Measurements from ENCODE around the gene ARID1B. TPM values are rescaled to one million over a fixed set of nuclear protein-coding genes. Genes with fewer than 3 reads are reported as not detected.

Gene ARID1B
- total RNA-seq, 6 experiments from 2014 or later, result 32.5 to 44.3 (median 36.5) TPM

- H3K27me3 Mint-ChIP-seq (ENCODE audit: insufficient read depth), result peaks cover 2% of the 10 kb centered on the region
- H3K4me3 Mint-ChIP-seq, result no peak overlapping the region
- H3K4me1 Mint-ChIP-seq (ENCODE audit: low read depth), result peaks cover 12% of the 10 kb centered on the region
- TF ChIP-seq CTCF (IDR thresholded peaks at IDR 0.05), result no peak
- H3K27ac Mint-ChIP-seq, result no peak overlapping the region
- no peak for DNase-seq
- no peaks in the 10 kb centered on the region for H3K36me3 Mint-ChIP-seq (ENCODE audit: low read depth)
- H3K9me3 Mint-ChIP-seq, result no peaks in the 10 kb centered on the region
These were observed 219.1 kb downstream of the ARID1B start for GRCh38 chr6:156996265-156996664.

GRCh38 chr6:156998794-156999330 lies 221.7 kb downstream of the ARID1B start:
- DNase-seq, result no peak
- H3K27me3 Mint-ChIP-seq (ENCODE audit: insufficient read depth), result peaks cover 2% of the 10 kb centered on the region; the same call in 1 of the 2 replicates
- no peak overlapping the region for H3K4me3 Mint-ChIP-seq
- TF ChIP-seq CTCF (IDR thresholded peaks at IDR 0.05), result no peak
- H3K27ac Mint-ChIP-seq, result no peak overlapping the region
- H3K9me3 Mint-ChIP-seq, result no peaks in the 10 kb centered on the region
- no peaks in the 10 kb centered on the region for H3K36me3 Mint-ChIP-seq (ENCODE audit: low read depth)
- H3K4me1 Mint-ChIP-seq (ENCODE audit: low read depth), result no peaks in the 10 kb centered on the region

- H3K4me1 Mint-ChIP-seq (ENCODE audit: low read depth), result no peaks in the 10 kb centered on the region; the same call in 1 of the 2 replicates
- peaks cover 2% of the 10 kb centered on the region; the same call in 1 of the 2 replicates for H3K27me3 Mint-ChIP-seq (ENCODE audit: insufficient read depth)
- no peak for TF ChIP-seq CTCF (IDR thresholded peaks at IDR 0.05)
- no peak for DNase-seq
- no peak overlapping the region for H3K4me3 Mint-ChIP-seq
- no peaks in the 10 kb centered on the region for H3K36me3 Mint-ChIP-seq (ENCODE audit: low read depth)
- no peak overlapping the region for H3K27ac Mint-ChIP-seq
- H3K9me3 Mint-ChIP-seq, result no peaks in the 10 kb centered on the region
These were observed 222.6 kb downstream of the ARID1B start for GRCh38 chr6:156999762-157000161.

GRCh38 chr6:157001716-157002115 lies 224.5 kb downstream of the ARID1B start:
- Mint-ChIP-seq H3K27me3 (ENCODE audit: insufficient read depth) (peaks cover 2% of the 10 kb centered on the region; the same call in 1 of the 2 replicates), H3K9me3 (no peaks in the 10 kb centered on the region), H3K36me3 (ENCODE audit: low read depth) (no peaks in the 10 kb centered on the region), H3K4me1 (ENCODE audit: low read depth) (peaks cover 7% of the 10 kb centered on the region), H3K27ac (no peak overlapping the region), H3K4me3 (no peak overlapping the region)
- no peak for DNase-seq
- no peak for TF ChIP-seq CTCF (IDR thresholded peaks at IDR 0.05)

GRCh38 chr6:157002774-157003173 lies 225.6 kb downstream of the ARID1B start:
- Mint-ChIP-seq H3K4me3 (no peak overlapping the region), H3K9me3 (no peaks in the 10 kb centered on the region), H3K27ac (no peak overlapping the region), H3K4me1 (ENCODE audit: low read depth) (peaks cover 9% of the 10 kb centered on the region), H3K36me3 (ENCODE audit: low read depth) (no peaks in the 10 kb centered on the region), H3K27me3 (ENCODE audit: insufficient read depth) (peaks cover 2% of the 10 kb centered on the region)
- no peak for DNase-seq
- TF ChIP-seq CTCF (IDR thresholded peaks at IDR 0.05), result no peak
